K562 (cell line): Measurements from ENCODE around the gene SEC23B. TPM values are rescaled to one million over a fixed set of nuclear protein-coding genes. Genes with fewer than 3 reads are reported as not detected.
A peak's percentile ranks its signal among the peaks of the same experiment; 100 is the strongest.

Experiments
- ATAC-seq: fragments of 200-7000 bp; cut with Tn5 transposase; 3 replicates; pipeline ENCODE4 v1.9.1; 2020; ENCODE audit warnings: moderate library complexity
- BruUV-seq: library from RNA; stranded (reverse); fragments of 400-500 nt; replicated peaks from 2 replicates; lab custom pipeline; 2021; lab: Mats Ljungman, UMichigan
- CTCF ChIA-PET: fragments of 300-600 bp; formaldehyde crosslinking; extraction: SDS; loops from one replicate; lab custom pipeline; 2021; ENCODE audit warnings: low intra/inter-chr PET ratio; lab: Yijun Ruan, JAX
- POLR2A ChIA-PET: fragments of 300-600, 350-650 bp; sonication (Branson Sonifier 250); formaldehyde crosslinking; extraction: SDS; loops from one replicate; lab custom pipeline; 2021; ENCODE audit warnings: antibody characterized with exemption, inconsistent platforms; lab: Yijun Ruan, JAX
- DNase-seq, 4 experiments: peaks; one replicate each; pipeline versions ENCODE4 v3.0.0 to v3.0.0-alpha.2; 2011 to 2018; ENCODE audit warnings: low spot score in 3 of 4, mixed read lengths in 3 of 4; ENCODE audit errors: extremely low read depth in 1 of 4
- FAIRE-seq: peaks from 2 replicates; lab custom pipeline; 2011; peaks lifted over from hg19 to GRCh38; lab: Jason Lieb, UNC
- H2AFZ ChIP-seq: 2 replicates; pipeline ENCODE4 v1.6.0; 2011; ENCODE audit warnings: low read depth, low read length, control low read depth, inconsistent platforms
- H3K27ac ChIP-seq: fragments of 200-600 bp; 3 replicates; pipeline ENCODE4 v1.8.0; 2011; ENCODE audit warnings: low read depth, mild to moderate bottlenecking, control low read depth, inconsistent platforms, low read length, moderate library complexity, mixed read lengths; ENCODE audit errors: extremely low read depth
- H3K27me3 ChIP-seq, 2 experiments: fragments of 300-600 bp in 1 of 2; 2 replicates in 1 of 2; 3 replicates in 1 of 2; pipeline versions ENCODE4 v1.6.0 to v1.8.0; 2011; ENCODE audit warnings: inconsistent platforms in 2 of 2, low read length in 2 of 2, mild to moderate bottlenecking in 1 of 2, mixed read lengths in 1 of 2, moderate library complexity in 1 of 2; ENCODE audit not compliant: control insufficient read depth in 2 of 2, insufficient read depth in 2 of 2
- H3K36me3 ChIP-seq: fragments of 300-600 bp; 3 replicates; pipeline ENCODE4 v1.8.0; 2011; ENCODE audit warnings: mild to moderate bottlenecking, low read length, inconsistent platforms; ENCODE audit not compliant: control insufficient read depth, insufficient read depth
- H3K4me1 ChIP-seq, 2 experiments: fragments of 200-600 bp in 1 of 2; replicated peaks in 1 of 2; 2 replicates in 1 of 2; 3 replicates in 1 of 2; pipeline versions ENCODE4 v1.5.1 to v1.8.0; 2011; ENCODE audit warnings: inconsistent platforms in 2 of 2, low read length in 2 of 2, mild to moderate bottlenecking in 1 of 2, mixed read lengths in 1 of 2, moderate library complexity in 1 of 2; ENCODE audit not compliant: control insufficient read depth in 2 of 2, insufficient read depth in 2 of 2
- H3K4me2 ChIP-seq: 2 replicates; pipeline ENCODE4 v1.6.1; 2011; ENCODE audit warnings: low read length, control low read depth, inconsistent platforms, mixed read lengths; ENCODE audit not compliant: insufficient read depth
- H3K4me3 ChIP-seq: fragments of 200-600 bp; sonication (generic), shearing (Covaris generic); 2 replicates; pipeline ENCODE4 v1.5.1; 2016; ENCODE audit warnings: control low read depth, inconsistent platforms
- H3K79me2 ChIP-seq: fragments of 200-600 bp; 3 replicates; pipeline ENCODE4 v1.8.0; 2011; ENCODE audit warnings: low read length, inconsistent platforms; ENCODE audit not compliant: control insufficient read depth, insufficient read depth
- H3K9ac ChIP-seq, 2 experiments: 2 replicates each; pipeline versions ENCODE4 v1.6.0 to v1.6.1; 2011; ENCODE audit warnings: low read depth in 2 of 2, low read length in 2 of 2, control low read depth in 1 of 2, inconsistent platforms in 1 of 2, mild to moderate bottlenecking in 1 of 2, mixed read lengths in 1 of 2; ENCODE audit not compliant: insufficient read depth in 1 of 2
- H3K9me1 ChIP-seq: one replicate; pipeline ENCODE4 v1.6.0; 2011; ENCODE audit warnings: inconsistent platforms, mild to moderate bottlenecking, low read length, moderate library complexity; ENCODE audit not compliant: control insufficient read depth, insufficient read depth
- H3K9me3 ChIP-seq: replicated peaks from 2 replicates; pipeline ENCODE4 v1.5.1; 2011; ENCODE audit warnings: low read depth, low read length, inconsistent platforms; ENCODE audit not compliant: control insufficient read depth, insufficient read depth
- H4K20me1 ChIP-seq: replicated peaks from 2 replicates; pipeline ENCODE4 v1.6.1; 2011; ENCODE audit warnings: low read length, inconsistent platforms, mixed read lengths; ENCODE audit not compliant: control insufficient read depth, insufficient read depth
- FUS ChIP-seq: fragments of 200-400 bp; formaldehyde crosslinking; optimal IDR thresholded peaks from 2 replicates; pipeline ENCODE3; 2017; ENCODE audit warnings: low read depth, low read length
- KDM5B ChIP-seq: fragments of 200-600 bp; sonication (generic); IDR thresholded peaks from 2 replicates; pipeline ENCODE4 v1.6.1; 2012; ENCODE audit warnings: low read depth, mild to moderate bottlenecking, moderate library complexity, low read length, control low read depth, inconsistent platforms; ENCODE audit not compliant: insufficient replicate concordance
- PHF20 ChIP-seq: fragments of 450-650 bp; IDR thresholded peaks from 2 replicates; pipeline ENCODE4 v1.6.1; 2018; ENCODE audit not compliant: partially characterized antibody
- RFX5 ChIP-seq: IDR thresholded peaks from 2 replicates; pipeline ENCODE4 v1.6.1; 2011; ENCODE audit warnings: low read depth, mild to moderate bottlenecking, improper control_type of control experiment, low read length
- SUPT5H ChIP-seq: fragments of 450-650 bp; IDR thresholded peaks from 2 replicates; pipeline ENCODE4 v1.6.1; 2016
- ZZZ3 ChIP-seq: fragments of 450-650 bp; IDR thresholded peaks from 2 replicates; pipeline ENCODE4 v1.6.1; 2016; ENCODE audit warnings: antibody characterized with exemption, mild to moderate bottlenecking, moderate library complexity
- WGBS: fragments of 100-300 bp; shearing (Covaris generic); methylation state at CpG from one replicate; pipeline ENCODE4 v1.1.6; 2016; ENCODE audit warnings: low coverage, mixed read lengths; ENCODE audit not compliant: insufficient coverage; ENCODE audit errors: missing lambda C conversion rate; 5-methylcytosine and 5-hydroxymethylcytosine counted together
- in situ Hi-C: fragments of 300-500 bp; cut with MboI; formaldehyde crosslinking; loops from 4 replicates; pipeline ENCODE4 v1.15.0; 2018; ENCODE audit warnings: inconsistent platforms, mixed read lengths
- intact Hi-C: fragments of 100-400 bp; cut with micrococcal nuclease; formaldehyde crosslinking; loops from 2 replicates; pipeline ENCODE4 v1.14.2; 2022
- polyA plus RNA-seq, 8 experiments: library from polyadenylated mRNA; depleted of rRNA in 4 of 8; stranded (reverse) in 5 of 8; unstranded in 3 of 8; fragments of >200 nt; fragmentation: Nextera tagmentation in 2 of 8; fragmentation: Illumina TruSeq in 1 of 8; extraction: Ambion mirVana in 2 of 8; extraction: Trizol in 1 of 8; gene quantifications; 2 replicates each; pipeline versions ENCODE4 v1.2.1 to v1.2.3, GENCODE V29; 2011 to 2014; ENCODE audit warnings: inconsistent platforms in 1 of 8, missing spikeins in 1 of 8
- total RNA-seq, 7 experiments: library from RNA; depleted of rRNA in 6 of 7; stranded (reverse); fragments of >200 nt in 6 of 7; fragmentation: Illumina TruSeq in 2 of 7; extraction: Trizol in 2 of 7; gene quantifications; 2 replicates each; pipeline versions ENCODE4 v1.2.1 to v1.2.3, GENCODE V29; 2011 to 2021; ENCODE audit warnings: low replicate concordance in 1 of 7
- TF ChIP-seq, protein P1 (sequence below): fragments of 250-450 bp; sonication (Bioruptor Pico); IDR thresholded peaks from 2 replicates; pipeline ENCODE4 v1.5.0; 2022; ENCODE audit warnings: mild to moderate bottlenecking
- TF ChIP-seq, protein P2 (sequence below): fragments of 450-650 bp; IDR thresholded peaks from 2 replicates; pipeline ENCODE4 v1.6.1; 2016; ENCODE audit warnings: mild to moderate bottlenecking
- TF ChIP-seq, protein P3 (sequence below): fragments of 250-450 bp; sonication (Bioruptor Pico); IDR thresholded peaks from 2 replicates; pipeline ENCODE4 v1.8.0; 2022; ENCODE audit warnings: inconsistent platforms, mild to moderate bottlenecking, moderate library complexity, borderline replicate concordance

SEC23B gene
- total and polyA plus RNA-seq, 9 of the 15 experiments (the other 6 are each of a cell fraction or from before 2014, with no cell fraction given): 31.7 to 70.2 (median 38.5) TPM

DNA sequence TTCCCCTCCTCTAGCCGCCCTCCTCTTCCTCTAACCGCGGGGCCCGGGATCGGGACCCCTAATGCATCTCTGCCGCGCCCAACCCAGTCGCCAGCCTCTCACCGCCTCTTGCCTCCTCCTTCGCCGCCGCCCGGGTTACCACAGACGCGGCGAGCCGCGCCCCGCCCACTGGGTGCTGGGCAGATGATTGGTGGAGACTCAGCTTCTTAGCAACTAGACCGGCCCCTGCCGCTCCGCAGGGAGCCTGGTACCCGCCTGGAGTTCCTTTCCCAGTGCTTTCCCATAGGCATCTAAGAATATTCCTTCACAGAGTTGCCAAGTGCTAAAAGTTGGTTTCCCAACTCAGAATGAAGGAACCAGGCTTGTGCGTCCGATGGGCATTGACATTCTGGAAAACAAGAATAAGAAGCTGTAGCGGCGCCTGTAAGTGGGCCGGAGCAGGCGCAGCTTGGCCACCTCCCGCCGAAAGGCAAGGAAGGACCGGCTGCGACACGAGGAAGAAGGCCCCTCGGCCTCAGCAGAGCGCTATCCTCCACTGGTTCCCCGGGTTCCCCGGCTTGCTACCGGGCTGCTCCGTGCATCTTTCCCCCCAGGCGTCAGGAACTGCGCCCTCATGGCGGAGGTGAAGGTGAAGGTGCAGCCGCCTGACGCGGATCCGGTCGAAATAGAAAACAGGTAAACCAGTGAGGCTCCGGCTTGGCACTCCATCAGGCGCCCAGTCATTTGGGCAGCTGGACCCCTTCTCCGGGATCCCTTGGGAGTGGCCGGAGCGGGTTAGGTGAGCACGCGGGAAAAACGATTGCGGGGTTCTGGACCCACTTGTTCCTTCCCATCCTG, 40.6 kb upstream of the SEC23B start, which contains the start of the genes DZANK1 and POLR3F:
TSS of gene DZANK1 (minus strand) at position 137 of the 837 bp plus-strand sequence. CDS start 1,672 bp downstream, outside the sequence.
TSS of gene POLR3F (plus strand) at position 497 of the 837 bp plus-strand sequence. CDS start at position 614, 117 bp downstream.
- H3K9me1 ChIP-seq: no peaks in the 10 kb centered on the region
- peak within 1 kb of the TSS; percentile 82 for H3K4me3 ChIP-seq
- peaks cover 9% of the 10 kb centered on the region; the same call in 1 of the 3 replicates for H3K36me3 ChIP-seq
- FAIRE-seq: peak; percentile 98
- intact Hi-C loops (no loop called here), in situ Hi-C loops (no loop called here)
- CTCF ChIA-PET: no interaction called here
- POLR2A ChIA-PET: interaction anchor here (0.9 to 1.5 kb wide), 3 partner anchors 9 to 40 kb away, joined by 3 to 7 read pairs (median 4); partner anchors contain the start of gene SEC23B
- peaks cover 22% of the 10 kb centered on the region for H3K79me2 ChIP-seq
- ATAC-seq: peak; percentile 100
- H4K20me1 ChIP-seq: no peaks in the 10 kb centered on the region
- peak within 1 kb of the TSS; percentile 91 for H2AFZ ChIP-seq
- WGBS: under 1% methylated on average over 40 of the region's 57 CpGs
- peak within 1 kb of the TSS; percentile 81 to 92 for H3K9ac ChIP-seq
- no peaks in the 10 kb centered on the region for H3K9me3 ChIP-seq
- H3K4me2 ChIP-seq: peak within 1 kb of the TSS; percentile 78
- peak; percentile 94 to 95 (median 94) for DNase-seq
- peaks cover 0 to 11% of the 10 kb centered on the region in 2 experiments; a peak in 1 of 5 replicates for H3K4me1 ChIP-seq
- BruUV-seq: no TSS peak
- peak within 1 kb of the TSS; percentile 82 for H3K27ac ChIP-seq
- H3K27me3 ChIP-seq: no peaks in the 10 kb centered on the region
- TF ChIP-seq KDM5B (peak; percentile 63), RFX5 (no peak), SUPT5H (peak; percentile 67), ZZZ3 (0 out of 2 replicates have a peak, but pooled peaks have one; percentile 75), PHF20 (peak; percentile 99), FUS (no peak)
- TF ChIP-seq, protein P1, sequence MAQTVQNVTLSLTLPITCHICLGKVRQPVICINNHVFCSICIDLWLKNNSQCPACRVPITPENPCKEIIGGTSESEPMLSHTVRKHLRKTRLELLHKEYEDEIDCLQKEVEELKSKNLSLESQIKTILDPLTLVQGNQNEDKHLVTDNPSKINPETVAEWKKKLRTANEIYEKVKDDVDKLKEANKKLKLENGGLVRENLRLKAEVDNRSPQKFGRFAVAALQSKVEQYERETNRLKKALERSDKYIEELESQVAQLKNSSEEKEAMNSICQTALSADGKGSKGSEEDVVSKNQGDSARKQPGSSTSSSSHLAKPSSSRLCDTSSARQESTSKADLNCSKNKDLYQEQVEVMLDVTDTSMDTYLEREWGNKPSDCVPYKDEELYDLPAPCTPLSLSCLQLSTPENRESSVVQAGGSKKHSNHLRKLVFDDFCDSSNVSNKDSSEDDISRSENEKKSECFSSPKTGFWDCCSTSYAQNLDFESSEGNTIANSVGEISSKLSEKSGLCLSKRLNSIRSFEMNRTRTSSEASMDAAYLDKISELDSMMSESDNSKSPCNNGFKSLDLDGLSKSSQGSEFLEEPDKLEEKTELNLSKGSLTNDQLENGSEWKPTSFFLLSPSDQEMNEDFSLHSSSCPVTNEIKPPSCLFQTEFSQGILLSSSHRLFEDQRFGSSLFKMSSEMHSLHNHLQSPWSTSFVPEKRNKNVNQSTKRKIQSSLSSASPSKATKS (CRISPR knock-in tag): no peak
- TF ChIP-seq, protein P2, sequence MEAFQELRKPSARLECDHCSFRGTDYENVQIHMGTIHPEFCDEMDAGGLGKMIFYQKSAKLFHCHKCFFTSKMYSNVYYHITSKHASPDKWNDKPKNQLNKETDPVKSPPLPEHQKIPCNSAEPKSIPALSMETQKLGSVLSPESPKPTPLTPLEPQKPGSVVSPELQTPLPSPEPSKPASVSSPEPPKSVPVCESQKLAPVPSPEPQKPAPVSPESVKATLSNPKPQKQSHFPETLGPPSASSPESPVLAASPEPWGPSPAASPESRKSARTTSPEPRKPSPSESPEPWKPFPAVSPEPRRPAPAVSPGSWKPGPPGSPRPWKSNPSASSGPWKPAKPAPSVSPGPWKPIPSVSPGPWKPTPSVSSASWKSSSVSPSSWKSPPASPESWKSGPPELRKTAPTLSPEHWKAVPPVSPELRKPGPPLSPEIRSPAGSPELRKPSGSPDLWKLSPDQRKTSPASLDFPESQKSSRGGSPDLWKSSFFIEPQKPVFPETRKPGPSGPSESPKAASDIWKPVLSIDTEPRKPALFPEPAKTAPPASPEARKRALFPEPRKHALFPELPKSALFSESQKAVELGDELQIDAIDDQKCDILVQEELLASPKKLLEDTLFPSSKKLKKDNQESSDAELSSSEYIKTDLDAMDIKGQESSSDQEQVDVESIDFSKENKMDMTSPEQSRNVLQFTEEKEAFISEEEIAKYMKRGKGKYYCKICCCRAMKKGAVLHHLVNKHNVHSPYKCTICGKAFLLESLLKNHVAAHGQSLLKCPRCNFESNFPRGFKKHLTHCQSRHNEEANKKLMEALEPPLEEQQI: peak; percentile 33; the same call in 1 of the 2 replicates
- TF ChIP-seq, protein P3, sequence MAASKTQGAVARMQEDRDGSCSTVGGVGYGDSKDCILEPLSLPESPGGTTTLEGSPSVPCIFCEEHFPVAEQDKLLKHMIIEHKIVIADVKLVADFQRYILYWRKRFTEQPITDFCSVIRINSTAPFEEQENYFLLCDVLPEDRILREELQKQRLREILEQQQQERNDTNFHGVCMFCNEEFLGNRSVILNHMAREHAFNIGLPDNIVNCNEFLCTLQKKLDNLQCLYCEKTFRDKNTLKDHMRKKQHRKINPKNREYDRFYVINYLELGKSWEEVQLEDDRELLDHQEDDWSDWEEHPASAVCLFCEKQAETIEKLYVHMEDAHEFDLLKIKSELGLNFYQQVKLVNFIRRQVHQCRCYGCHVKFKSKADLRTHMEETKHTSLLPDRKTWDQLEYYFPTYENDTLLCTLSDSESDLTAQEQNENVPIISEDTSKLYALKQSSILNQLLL: no peak
